C4-2B (cell line): Measurements from ENCODE around the gene ANKRD33B.

ENCODE experiments used
- H3K27ac ChIP-seq: fragments of 450-650 bp; 2 replicates; pipeline ENCODE4 v1.5.1; 2017
- ZFX ChIP-seq: fragments of 450-650 bp; IDR thresholded peaks from 2 replicates; pipeline ENCODE4 v1.6.1; 2017
- TF ChIP-seq, protein P1 (sequence below): fragments of 450-650 bp; conservative IDR thresholded peaks from 2 replicates; pipeline ENCODE4 v1.5.1; 2017; ENCODE audit warnings: mild to moderate bottlenecking

ANKRD33B gene

DNA sequence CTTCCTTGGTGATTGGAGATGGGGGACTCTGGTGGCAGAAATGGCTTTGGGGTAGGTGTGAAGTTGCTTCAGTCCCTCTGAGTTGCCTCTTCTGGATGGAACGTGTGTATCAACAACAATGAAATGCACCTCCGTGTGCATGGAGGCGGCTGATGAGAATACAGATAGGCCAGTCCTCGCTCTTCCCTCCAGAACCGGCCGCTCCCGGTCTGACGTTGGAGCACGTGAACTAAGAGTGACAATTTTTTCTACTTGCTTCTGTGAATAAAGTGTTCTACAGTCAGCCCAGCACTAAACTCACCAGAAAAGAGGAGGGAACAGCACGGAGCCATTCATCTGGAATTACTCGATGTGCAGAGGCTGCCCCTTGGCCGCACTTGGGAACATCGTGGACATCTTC is 90.7 kb downstream of the ANKRD33B start:
- no peak overlapping the region for H3K27ac ChIP-seq
- no peak for TF ChIP-seq ZFX
- TF ChIP-seq, protein P1, sequence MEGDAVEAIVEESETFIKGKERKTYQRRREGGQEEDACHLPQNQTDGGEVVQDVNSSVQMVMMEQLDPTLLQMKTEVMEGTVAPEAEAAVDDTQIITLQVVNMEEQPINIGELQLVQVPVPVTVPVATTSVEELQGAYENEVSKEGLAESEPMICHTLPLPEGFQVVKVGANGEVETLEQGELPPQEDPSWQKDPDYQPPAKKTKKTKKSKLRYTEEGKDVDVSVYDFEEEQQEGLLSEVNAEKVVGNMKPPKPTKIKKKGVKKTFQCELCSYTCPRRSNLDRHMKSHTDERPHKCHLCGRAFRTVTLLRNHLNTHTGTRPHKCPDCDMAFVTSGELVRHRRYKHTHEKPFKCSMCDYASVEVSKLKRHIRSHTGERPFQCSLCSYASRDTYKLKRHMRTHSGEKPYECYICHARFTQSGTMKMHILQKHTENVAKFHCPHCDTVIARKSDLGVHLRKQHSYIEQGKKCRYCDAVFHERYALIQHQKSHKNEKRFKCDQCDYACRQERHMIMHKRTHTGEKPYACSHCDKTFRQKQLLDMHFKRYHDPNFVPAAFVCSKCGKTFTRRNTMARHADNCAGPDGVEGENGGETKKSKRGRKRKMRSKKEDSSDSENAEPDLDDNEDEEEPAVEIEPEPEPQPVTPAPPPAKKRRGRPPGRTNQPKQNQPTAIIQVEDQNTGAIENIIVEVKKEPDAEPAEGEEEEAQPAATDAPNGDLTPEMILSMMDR = no peak

DNA sequence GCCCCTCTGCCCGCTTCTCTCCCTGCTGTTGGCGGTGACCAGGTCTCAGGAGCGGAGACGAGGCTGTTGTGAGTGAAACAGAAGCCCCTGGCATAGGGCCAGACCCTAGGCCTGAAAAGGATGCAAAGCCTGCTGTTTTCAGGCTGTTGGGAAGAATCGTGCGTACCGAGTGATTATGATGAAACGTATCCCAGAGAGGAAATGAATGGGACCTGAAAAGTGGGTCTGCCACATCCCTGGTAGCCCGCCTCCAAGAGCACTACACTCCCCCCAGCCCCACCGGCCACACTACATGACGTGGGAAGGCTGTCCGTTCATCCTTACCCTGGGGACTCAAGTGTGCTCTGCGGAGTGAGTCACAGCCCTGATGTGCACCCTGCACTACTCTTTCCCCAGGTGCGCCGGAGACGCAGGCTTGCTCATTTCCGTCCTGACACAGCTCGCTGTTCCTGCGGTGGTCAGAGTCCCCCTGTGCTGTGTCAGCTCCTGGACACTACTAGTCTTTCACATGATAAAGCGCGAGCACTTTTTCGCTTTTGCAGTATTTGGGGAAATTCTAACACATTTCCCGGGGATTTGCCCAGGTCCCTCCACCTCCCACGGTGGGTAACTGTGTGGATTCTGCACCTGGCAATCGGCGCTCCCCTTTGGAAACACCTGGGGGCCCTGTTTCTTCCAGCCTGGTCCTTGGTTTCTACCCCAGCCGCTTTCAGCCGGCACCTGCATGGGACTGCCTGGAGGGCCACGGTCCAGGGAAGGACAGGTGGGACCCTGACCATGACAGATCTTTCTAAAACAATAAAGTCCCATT is 91.5 kb downstream of the ANKRD33B start:
- H3K27ac ChIP-seq = no peak overlapping the region
- TF ChIP-seq, protein P1 = no peak
- TF ChIP-seq ZFX = no peak

DNA sequence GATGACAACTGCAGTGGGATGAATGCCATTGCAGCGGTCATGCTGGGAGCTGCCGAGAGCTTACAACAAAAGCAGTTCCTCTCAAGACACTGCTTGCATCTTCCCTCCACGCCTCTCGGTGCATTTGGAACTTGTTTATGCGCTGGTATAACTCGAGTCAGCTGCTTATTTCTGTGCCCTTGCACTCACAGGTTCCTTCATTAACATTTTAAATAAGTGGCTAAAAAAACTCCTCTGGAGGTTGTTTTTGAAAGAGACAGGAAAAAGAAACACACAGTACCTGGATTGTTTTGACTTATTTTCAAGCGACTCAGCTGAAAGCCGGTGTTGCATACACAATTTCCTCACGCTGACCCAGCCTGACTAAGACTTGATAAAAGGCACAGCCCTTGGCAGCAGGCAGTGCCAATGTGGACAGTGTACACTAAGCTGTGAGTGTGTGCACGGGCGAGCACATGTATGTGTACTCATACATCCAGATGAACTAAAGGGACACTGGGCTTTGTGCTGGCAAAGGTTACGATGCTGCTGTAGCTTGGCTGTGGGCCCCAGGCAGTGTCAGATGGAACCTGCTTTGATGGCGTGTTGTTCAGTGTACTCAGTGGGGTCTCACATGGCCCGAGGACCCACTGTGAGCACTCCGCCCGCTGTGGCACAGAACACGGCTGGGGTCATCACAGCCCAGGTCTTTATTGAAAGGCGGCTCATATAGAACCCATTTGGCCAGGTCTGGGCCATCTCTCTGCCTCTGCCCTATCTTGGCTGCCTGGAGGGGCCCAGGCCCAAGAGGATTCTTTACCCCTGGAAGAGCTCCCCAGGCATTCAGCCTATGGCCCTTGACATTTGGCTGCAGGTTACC is 92.3 kb downstream of the ANKRD33B start:
- H3K27ac ChIP-seq = no peak overlapping the region
- TF ChIP-seq ZFX = no peak

DNA sequence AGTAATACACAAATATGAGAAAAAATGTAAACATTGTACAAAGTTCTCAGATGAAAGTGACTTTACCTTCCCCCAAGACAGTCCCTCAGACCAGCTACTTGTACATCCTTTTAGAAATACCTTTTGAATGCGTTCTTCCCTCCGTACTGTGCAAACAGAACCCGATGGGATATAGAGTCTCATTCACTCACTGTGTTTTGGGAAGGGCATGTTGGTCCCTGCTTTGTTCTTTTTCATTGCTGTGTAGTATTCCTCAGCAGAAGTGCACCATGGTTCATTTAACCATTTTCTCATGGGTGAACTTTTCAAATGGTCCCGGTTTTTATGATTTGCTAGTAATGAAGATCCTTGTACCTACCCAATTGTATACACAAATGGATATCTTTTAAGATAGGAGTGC is 94.4 kb downstream of the ANKRD33B start:
- TF ChIP-seq ZFX = no peak

DNA sequence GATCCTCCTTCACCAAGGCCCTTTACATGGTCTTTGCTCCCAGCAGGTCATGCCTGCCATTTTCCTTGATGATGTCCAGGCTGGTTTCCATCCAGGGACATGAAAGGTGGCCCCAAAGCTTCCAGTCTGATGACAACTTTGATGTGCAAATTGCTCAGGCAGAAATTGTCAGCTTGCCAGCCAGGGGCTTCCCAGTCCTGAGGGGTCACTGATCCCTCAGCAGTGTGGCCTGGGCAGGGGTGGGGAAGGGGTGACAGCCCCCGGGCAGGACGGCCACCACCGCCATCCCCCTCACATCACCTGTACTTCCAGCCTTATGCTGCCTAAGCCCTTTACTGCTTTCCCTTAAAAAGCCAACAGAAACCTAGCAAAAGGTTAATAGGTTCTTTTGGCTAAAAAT is 96.3 kb downstream of the ANKRD33B start:
- no peak overlapping the region for H3K27ac ChIP-seq
- TF ChIP-seq, protein P1 = no peak
- no peak for TF ChIP-seq ZFX

More for the DNA sequence above, 94.4 kb downstream of the ANKRD33B start:
- H3K27ac ChIP-seq = no peak overlapping the region

DNA sequence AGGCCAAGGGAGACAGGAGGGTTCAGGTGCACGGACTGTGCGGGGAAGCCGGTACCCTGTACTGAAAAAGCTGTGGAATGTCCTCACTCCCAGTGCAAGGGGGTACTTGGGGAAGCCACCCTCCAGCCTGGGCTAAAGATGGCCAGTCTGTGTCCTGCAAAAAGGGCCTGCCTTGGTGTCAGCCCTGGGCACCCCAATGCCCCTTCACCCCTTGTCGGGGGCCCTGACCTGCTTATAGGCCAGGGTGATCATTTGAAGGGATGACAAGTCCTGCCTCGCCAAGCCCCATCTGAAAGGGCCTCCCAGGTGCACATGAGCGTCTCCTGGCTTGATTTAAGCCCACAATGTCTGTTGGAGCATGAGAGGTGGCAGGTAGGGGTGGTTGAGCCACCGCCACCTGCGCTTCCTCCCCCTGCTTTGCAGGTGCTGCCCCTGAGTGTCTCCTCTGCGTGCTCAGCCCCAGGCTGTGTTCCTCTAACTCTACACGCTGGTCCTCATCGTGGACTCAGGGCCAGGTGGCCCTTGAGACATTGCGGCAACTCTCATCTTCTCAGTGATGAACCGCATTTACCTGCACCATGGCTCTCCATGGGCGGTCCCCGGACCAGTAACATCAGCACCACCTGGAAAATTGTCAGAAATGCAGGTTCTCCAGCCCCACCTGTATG is 97.0 kb downstream of the ANKRD33B start:
- TF ChIP-seq, protein P1 = no peak
- TF ChIP-seq ZFX = no peak
- no peak overlapping the region for H3K27ac ChIP-seq

DNA sequence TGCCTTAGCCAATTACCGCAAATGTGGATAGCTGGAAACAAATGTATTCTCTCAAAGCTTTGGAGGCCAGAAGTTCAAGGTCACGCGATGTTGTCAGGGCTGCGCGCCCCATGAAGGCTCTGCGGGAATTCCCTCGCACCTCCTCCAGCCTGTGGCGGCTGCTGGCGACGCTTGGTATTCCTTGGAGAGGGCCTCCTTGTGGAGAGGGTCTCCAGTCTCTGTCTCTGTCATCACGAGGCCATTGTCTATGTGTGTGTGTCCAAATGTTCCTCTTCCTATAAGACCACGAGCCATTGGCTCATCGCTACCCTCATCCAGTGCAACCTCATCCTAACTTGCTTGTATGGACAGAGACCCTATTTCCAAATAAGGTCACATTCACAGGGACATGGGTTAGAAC is 97.5 kb downstream of the ANKRD33B start:
- no peak overlapping the region for H3K27ac ChIP-seq
- TF ChIP-seq ZFX = no peak

DNA sequence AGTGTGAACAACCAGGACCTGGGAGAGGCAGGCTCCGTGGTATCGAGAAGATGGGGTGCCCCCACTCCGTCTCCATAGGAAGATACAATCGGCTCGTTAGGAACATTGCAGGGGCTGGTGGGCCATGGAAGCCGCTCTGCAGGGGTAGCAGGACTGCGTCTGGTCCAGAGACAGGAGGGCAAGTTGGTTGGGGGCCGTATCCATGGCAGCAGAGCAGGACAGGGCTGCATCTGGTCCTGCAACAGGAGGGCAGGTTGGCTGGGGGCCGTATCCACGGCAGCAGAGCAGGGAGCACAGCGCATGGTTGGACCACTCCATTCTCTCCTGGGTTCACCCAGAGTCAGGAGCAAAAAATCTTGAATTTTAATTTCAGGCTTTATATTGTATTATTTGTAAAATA is 98.2 kb downstream of the ANKRD33B start:
- no peak overlapping the region for H3K27ac ChIP-seq
- TF ChIP-seq, protein P1 = no peak
- TF ChIP-seq ZFX = no peak
